Astrocyte of the cerebellum (primary cell): ENCODE measurements around the gene TMEM175.
"Not testable (repeated sequence)": the region's sequence is repeated elsewhere in the genome, so short reads cannot be mapped to it uniquely, and the experiment has no call there.

Experiments used
- DNase-seq: peaks from one replicate; pipeline ENCODE4 v3.0.0-alpha.2; 2011; ENCODE audit warnings: low read depth
- H3K4me3 ChIP-seq: 2 replicates; pipeline ENCODE4 v1.5.1; 2011; ENCODE audit warnings: mild to moderate bottlenecking, low read depth, low read length, moderate library complexity
- CTCF ChIP-seq: IDR thresholded peaks from 2 replicates; pipeline ENCODE4 v1.5.1; 2012; ENCODE audit warnings: low read length, low read depth, moderate library complexity, mild to moderate bottlenecking; ENCODE audit errors: missing control alignments
- in situ Hi-C: cut with HindIII; loops from 2 replicates; pipeline ENCODE4 v1.10.0; 2017; ENCODE audit warnings: low sequenced_read_pairs

The TMEM175 gene

GRCh38 chr4:970854-971520, 38.7 kb downstream of the TMEM175 start:
- no peak overlapping the region for H3K4me3 ChIP-seq
- in situ Hi-C loops: loop anchor here (5.0 kb wide), 2 partner anchors 39 to 61 kb away; partner anchors contain the start of genes GAK and TMEM175
- no peak for DNase-seq
- no peak for TF ChIP-seq CTCF

- in situ Hi-C loops: loop anchor here (5.0 kb wide), 2 partner anchors 40 to 60 kb away; partner anchors contain the start of genes GAK and TMEM175
- TF ChIP-seq CTCF: no peak
- peak overlapping the region; percentile 67 for H3K4me3 ChIP-seq
- DNase-seq: no peak
These were observed 39.6 kb downstream of the TMEM175 start for GRCh38 chr4:971666-972500.

- DNase-seq: no peak
- TF ChIP-seq CTCF: no peak
- in situ Hi-C loops: loop anchor here (5.0 kb wide), 2 partner anchors 41 to 59 kb away; partner anchors contain the start of genes GAK and TMEM175
- H3K4me3 ChIP-seq: peak overlapping the region; percentile 67
These were observed 40.6 kb downstream of the TMEM175 start for GRCh38 chr4:972651-973424.

GRCh38 chr4:973431-974397, 41.5 kb downstream of the TMEM175 start, which contains the start of gene DGKQ:
Gene DGKQ, minus strand, starts transcription at chr4:973569. Its CDS starts 87 bp downstream, at chr4:973482.
- no peak for TF ChIP-seq CTCF
- in situ Hi-C loops: loop anchor here (5.0 kb wide), 2 partner anchors 41 to 59 kb away; partner anchors contain the start of genes GAK and TMEM175
- peak within 1 kb of the TSS; percentile 67 for H3K4me3 ChIP-seq
- DNase-seq: peak; percentile 24

GRCh38 chr4:974668-975067, 42.4 kb downstream of the TMEM175 start:
- TF ChIP-seq CTCF: no peak
- DNase-seq: no peak
- in situ Hi-C loops: loop anchor here (5.0 kb wide), 2 partner anchors 42 to 58 kb away; partner anchors contain the start of genes GAK and TMEM175
- H3K4me3 ChIP-seq: no peak overlapping the region

GRCh38 chr4:976016-976415, 43.8 kb downstream of the TMEM175 start:
- in situ Hi-C loops, DNase-seq, H3K4me3 ChIP-seq: not testable (repeated sequence)
